ENCODE data around the gene BCR. TPM values are rescaled to one million over a fixed set of nuclear protein-coding genes. Genes with fewer than 3 reads are reported as not detected.

The BCR gene
- total RNA-seq, 4 donors from 2014 or later: 36.9 to 514 (median 91.0) TPM

GRCh38 chr22:23166841-23167616 is 13.3 kb upstream of the BCR start:
- H3K4me1 ChIP-seq: peaks cover 3 to 16% (median 6%) of the 10 kb centered on the region in 4 donors
- intact Hi-C loops (cut with DNase I; ENCODE audit: low total_unique reads) (no loop called here), in situ Hi-C loops (cut with MboI; ENCODE audit: low pct_ligation_motif_present in 1 of 4, low pct_unique_long_range_greater_than_20kb in 1 of 4, low sequenced_read_pairs in 3 of 4) (loop anchor here in 1 of 4 donors (25.0 kb wide), 1 partner anchor 220 kb away; no protein-coding TSS in a partner anchor)
- H3K27ac ChIP-seq: no peak overlapping the region
- H3K4me3 ChIP-seq: no peak overlapping the region
- TF ChIP-seq EP300 (IDR thresholded peaks at IDR 0.05; ENCODE audit: low read depth) (no peak), POLR2A (IDR thresholded peaks at IDR 0.05) (no peak)
- no peak for DNase-seq
- H3K36me3 ChIP-seq: no peaks in the 10 kb centered on the region
- no peaks in the 10 kb centered on the region for H3K27me3 ChIP-seq
- H3K9me3 ChIP-seq: no peaks in the 10 kb centered on the region
- 81 to 90% methylated on average over 2 to 7 of the region's 10 CpGs for WGBS, 2 donors (ENCODE audit: low coverage in 1 of 2)

GRCh38 chr22:23168391-23169042 is 11.8 kb upstream of the BCR start:
- in situ Hi-C loops (cut with MboI; ENCODE audit: low pct_ligation_motif_present in 1 of 4, low pct_unique_long_range_greater_than_20kb in 1 of 4, low sequenced_read_pairs in 3 of 4) (loop anchor here in 1 of 4 donors (25.0 kb wide), 1 partner anchor 219 kb away; no protein-coding TSS in a partner anchor), intact Hi-C loops (cut with DNase I; ENCODE audit: low total_unique reads) (no loop called here)
- no peak for DNase-seq
- peaks cover 3 to 11% (median 5%) of the 10 kb centered on the region in 4 donors for H3K4me1 ChIP-seq
- H3K36me3 ChIP-seq: no peaks in the 10 kb centered on the region
- no peak overlapping the region for H3K4me3 ChIP-seq
- TF ChIP-seq CTCF (IDR thresholded peaks at IDR 0.05): no peak
- TF ChIP-seq EP300 (IDR thresholded peaks at IDR 0.05; ENCODE audit: low read depth): no peak
- no peak for TF ChIP-seq POLR2AphosphoS5 (IDR thresholded peaks at IDR 0.05)
- no peak for TF ChIP-seq POLR2A (IDR thresholded peaks at IDR 0.05)
- no peaks in the 10 kb centered on the region for H3K9me3 ChIP-seq
- no peaks in the 10 kb centered on the region for H3K27me3 ChIP-seq
- 50 to 95% methylated on average over 1 to 9 of the region's 9 CpGs for WGBS, 2 donors (ENCODE audit: low coverage in 1 of 2)
- H3K27ac ChIP-seq: no peak overlapping the region

- Histone ChIP-seq H3K27me3 (no peaks in the 10 kb centered on the region), H3K4me3 (no peak overlapping the region), H3K36me3 (no peaks in the 10 kb centered on the region), H3K4me1 (peaks cover 0 to 8% (median 3%) of the 10 kb centered on the region in 4 donors), H3K9me3 (no peaks in the 10 kb centered on the region), H3K27ac (no peak overlapping the region)
- 100% methylated on average over 1 to 4 of the region's 4 CpGs for WGBS, 2 donors (ENCODE audit: low coverage in 1 of 2)
- no peak for TF ChIP-seq POLR2A (IDR thresholded peaks at IDR 0.05)
- TF ChIP-seq POLR2AphosphoS5 (IDR thresholded peaks at IDR 0.05): no peak
- no peak for TF ChIP-seq EP300 (IDR thresholded peaks at IDR 0.05; ENCODE audit: low read depth)
- no peak for TF ChIP-seq CTCF (IDR thresholded peaks at IDR 0.05)
- intact Hi-C loops (cut with DNase I; ENCODE audit: low total_unique reads) (no loop called here), in situ Hi-C loops (cut with MboI; ENCODE audit: low pct_ligation_motif_present in 1 of 4, low pct_unique_long_range_greater_than_20kb in 1 of 4, low sequenced_read_pairs in 3 of 4) (loop anchor here in 1 of 4 donors (25.0 kb wide), 1 partner anchor 218 kb away; no protein-coding TSS in a partner anchor)
- DNase-seq: no peak
Observed at GRCh38 chr22:23169043-23169406, 11.3 kb upstream of the BCR start.

- Histone ChIP-seq H3K4me3 (no peak overlapping the region), H3K27me3 (no peaks in the 10 kb centered on the region), H3K27ac (no peak overlapping the region), H3K4me1 (peaks cover 7 to 25% (median 14%) of the 10 kb centered on the region in 4 donors), H3K9me3 (peaks cover 0 to 6% of the 10 kb centered on the region in 2 donors), H3K36me3 (no peaks in the 10 kb centered on the region)
- intact Hi-C loops (cut with DNase I; ENCODE audit: low total_unique reads): no loop called here
- no peak for TF ChIP-seq CTCF (IDR thresholded peaks at IDR 0.05)
- TF ChIP-seq POLR2AphosphoS5 (IDR thresholded peaks at IDR 0.05): no peak
- TF ChIP-seq POLR2A (IDR thresholded peaks at IDR 0.05): no peak
- no peak for TF ChIP-seq EP300 (IDR thresholded peaks at IDR 0.05; ENCODE audit: low read depth)
- 88 to 94% methylated on average over 5 to 10 of the region's 10 CpGs for WGBS, 2 donors (ENCODE audit: low coverage in 1 of 2)
- in situ Hi-C loops (cut with MboI; ENCODE audit: low pct_ligation_motif_present in 1 of 4, low pct_unique_long_range_greater_than_20kb in 1 of 4, low sequenced_read_pairs in 3 of 4): loop anchor here in 3 of 4 donors (5.0 to 10.0 kb wide), 2 partner anchors 106 to 109 kb away; no protein-coding TSS in a partner anchor
- DNase-seq: no peak
Observed at GRCh38 chr22:23175817-23176644, 4.3 kb upstream of the BCR start.

Data from transverse colon (tissue), 4 donors.